HG02973 (cell line): Measurements from ENCODE around the gene FAM156A.
"Not testable (repeated sequence)": the region's sequence is repeated elsewhere in the genome, so short reads cannot be mapped to it uniquely, and the experiment has no call there.

ENCODE experiments used
- ATAC-seq: cut with Tn5 transposase; IDR thresholded peaks from one replicate; pipeline ENCODE4 v1.9.1; 2021; ENCODE audit warnings: moderate library complexity; ENCODE audit not compliant: unreplicated experiment

The FAM156A gene

DNA sequence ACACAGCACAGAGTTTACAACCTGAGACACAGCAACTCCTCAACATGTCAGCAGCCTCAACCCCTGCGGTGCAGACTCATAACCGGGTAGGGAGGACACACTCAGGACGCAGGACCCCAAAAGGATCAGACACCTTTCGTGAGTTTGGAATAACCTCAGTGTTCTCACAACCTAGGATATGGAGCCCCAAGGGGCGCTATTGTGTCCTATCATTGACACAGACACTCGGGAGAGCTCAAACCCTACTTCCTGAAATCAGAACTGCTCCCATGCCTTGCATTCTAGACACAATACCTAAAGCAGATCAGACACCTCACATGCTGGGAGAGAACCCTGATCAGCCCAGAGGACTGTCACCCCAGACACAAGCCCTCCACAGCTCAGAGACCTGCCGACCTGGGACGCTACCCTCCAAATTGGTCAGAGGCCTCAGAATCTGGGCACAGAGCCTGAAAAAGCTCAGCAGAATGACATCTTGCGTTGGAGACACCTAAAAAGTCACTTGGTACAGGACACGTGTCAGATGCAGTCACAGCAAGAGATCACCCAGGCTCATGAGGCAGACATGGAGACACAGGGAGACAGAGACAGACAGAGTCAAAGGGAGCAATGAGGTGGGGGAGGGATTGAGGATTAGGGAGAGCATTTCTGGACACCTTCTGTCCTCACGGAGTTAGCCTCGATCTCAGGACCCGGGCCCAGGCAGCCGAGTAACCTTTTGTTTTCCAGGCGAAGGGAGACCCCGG lies 8.8 kb upstream of the FAM156A start:
- not testable (repeated sequence) for ATAC-seq

DNA sequence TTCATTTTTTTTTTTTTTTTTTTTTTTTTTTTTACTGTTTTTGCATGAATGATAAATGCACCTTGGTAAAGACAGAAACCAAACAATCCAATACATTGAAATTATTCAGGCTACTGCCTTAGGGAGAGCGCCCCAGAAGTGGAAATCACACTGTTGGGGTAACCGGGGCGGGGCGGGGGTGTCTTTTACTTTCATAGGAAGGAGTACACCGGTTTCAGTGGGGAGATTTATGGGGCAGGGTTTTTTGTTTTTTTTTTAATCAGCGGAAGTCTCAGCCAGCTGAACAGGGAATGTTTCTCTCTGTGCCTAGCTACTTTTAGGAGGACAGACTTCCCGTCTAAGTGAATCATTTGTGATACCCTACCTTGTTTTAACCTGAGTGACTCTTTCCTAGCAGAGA lies 643 bp upstream of the FAM156A start:
- ATAC-seq = peak; percentile 16

DNA sequence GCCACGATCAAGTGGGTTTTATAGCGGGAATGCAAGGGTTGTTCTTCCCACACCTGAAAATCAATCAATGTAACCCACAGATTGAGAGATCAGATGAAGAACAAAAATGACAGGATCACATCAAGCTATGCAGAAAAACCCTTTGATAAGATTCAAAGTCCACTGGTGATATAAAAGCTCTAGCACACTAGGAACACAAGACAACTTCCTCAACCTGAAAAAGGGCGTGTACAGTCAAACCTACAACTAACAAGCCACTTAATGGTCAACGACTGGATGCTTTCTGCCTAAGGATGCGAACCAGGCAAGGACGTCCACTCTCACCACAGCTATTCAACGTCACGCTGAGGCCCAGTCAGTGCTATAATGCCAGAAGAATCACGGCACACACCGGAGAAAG lies 8.4 kb downstream of the FAM156A start:
- not testable (repeated sequence) for ATAC-seq

DNA sequence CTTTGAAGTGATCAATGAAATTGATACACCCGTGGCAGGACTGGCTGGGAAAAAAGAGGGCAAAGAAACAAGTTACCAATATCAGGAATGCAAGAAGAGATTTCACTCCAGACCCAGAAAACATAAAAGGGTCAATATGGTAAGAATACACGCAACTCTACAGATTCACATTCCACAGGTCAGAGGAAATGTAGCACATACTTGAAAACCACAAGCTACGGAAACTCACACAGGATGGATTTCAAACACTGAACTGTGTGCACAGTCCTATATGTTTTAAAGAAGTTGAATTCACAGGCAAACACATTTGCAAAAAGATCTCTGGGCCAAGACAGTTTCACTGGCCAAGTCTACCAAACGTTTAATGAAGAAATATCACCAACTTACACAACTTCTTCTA lies 9.0 kb downstream of the FAM156A start:
- ATAC-seq = not testable (repeated sequence)

DNA sequence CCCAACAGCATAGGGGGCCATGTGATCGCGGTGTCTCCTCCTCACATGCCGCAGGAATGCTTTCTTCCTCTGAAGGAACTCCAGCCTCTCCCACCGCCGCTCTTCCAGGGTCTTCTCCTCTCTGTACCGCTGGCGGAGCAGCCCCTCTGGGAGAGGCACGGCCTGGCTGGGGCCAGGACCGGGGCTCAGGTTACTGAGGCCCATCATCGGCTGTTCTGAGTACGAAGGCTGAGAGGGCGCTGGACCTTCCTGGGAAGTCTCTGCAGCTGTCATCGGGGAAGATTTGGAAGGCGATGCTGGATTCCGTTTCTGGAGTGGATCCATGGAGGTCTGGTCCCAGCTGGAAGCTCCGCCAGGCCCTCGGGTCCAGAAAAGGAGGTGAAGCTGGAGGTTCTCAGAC lies 10.1 kb downstream of the FAM156A start:
- not testable (repeated sequence) for ATAC-seq

DNA sequence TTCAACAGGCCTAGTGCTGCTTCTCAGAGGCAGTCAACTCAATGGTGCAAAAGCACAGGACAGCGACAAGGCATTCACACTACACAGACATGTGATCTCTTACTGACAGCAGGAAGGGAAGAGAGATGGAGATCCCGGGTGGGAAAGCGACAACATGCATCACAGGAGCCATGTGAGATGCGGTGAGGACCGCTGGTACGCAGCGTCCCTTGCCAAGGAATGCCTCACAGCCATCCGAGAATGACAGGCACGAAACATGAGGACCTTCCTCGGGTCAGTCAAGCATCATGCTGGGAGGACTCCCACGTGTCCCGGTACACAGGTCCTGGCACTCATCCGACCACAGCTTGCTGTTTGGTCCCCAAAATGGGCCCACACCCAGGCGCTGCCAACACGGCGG lies 10.8 kb downstream of the FAM156A start:
- ATAC-seq = not testable (repeated sequence)

DNA sequence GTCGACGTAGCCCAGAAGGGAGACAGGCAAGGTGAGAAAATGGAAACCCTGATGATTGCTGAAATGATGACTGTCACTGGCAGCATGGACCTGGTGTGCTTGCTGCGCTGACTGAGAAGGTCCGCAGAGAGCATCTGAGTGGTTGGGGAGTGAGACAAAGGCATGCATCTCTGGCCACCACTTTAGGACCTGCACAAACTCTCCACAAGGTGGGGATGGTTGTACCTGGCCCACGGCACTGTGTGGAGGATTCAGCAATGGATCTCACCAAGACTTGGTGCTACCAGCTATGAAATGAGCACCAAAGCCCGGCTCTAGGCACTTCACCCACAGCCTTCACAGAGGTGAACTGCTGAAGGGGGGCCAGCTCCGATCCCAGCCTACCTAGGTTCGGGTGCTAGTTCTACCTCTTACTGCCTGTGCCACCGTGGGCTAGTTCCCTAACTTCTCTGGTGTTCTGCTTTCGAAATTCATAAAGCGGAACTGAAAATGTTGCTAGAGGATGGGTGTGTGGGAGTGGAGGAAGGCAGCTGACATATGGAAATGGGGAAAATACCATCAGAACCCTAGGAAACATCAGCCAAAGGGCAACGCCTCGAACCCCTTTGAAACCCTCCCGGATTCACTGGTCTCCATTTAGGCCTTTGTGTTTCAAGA lies 12.4 kb downstream of the FAM156A start:
- ATAC-seq = not testable (repeated sequence)

DNA sequence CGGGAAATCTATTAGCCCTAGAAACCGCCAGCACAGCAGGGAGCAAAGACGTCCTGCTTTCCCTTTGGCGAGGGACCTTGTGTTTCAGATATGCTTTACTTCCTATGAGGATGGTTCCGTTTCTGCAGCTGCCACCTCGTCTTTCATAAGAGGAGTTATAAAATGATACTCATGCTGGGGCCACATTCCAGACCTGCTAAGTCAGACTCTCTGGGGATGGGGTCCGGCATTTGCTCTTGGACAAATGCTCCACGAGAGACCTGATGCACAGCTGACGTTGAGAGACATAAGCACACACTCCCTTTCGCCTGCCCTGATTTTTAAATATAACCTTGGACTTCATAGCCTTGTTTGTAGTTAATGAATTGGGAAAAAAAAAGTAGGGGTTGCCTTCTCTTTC lies 16.6 kb downstream of the FAM156A start:
- ATAC-seq = not testable (repeated sequence)

DNA sequence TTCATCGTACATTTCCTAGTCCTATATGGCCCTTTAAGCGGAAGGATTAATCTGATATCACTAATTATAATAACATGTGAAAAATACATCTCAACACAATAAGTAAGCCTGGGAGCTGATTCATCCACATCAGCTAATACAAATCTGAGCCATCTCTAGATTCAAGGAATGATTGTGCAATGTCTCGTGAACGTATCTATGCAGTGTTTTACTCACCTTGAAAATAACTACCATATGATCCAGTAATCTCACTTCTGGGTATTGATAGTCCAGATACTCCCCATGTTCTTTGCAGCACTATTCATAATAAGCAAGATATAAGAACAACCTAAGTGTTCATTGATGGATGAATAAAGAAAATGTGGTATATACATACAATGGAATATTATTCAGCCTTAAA lies 17.6 kb downstream of the FAM156A start:
- not testable (repeated sequence) for ATAC-seq

DNA sequence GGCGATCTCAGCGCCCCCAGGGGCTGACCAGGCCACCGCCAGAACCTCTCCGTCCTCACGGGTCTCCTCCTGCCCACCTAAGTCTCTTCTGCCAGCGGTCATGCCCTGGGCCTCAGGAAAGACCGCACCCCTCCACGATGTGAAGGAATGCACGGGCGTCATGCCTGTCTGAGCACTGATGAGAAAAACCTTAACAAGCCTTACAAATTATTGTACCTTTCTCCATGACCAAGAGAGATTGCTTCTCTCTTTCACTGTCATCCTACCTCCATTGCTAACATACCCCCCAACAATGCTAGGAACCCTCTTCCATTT lies 22.9 kb downstream of the FAM156A start:
- ATAC-seq = not testable (repeated sequence)

DNA sequence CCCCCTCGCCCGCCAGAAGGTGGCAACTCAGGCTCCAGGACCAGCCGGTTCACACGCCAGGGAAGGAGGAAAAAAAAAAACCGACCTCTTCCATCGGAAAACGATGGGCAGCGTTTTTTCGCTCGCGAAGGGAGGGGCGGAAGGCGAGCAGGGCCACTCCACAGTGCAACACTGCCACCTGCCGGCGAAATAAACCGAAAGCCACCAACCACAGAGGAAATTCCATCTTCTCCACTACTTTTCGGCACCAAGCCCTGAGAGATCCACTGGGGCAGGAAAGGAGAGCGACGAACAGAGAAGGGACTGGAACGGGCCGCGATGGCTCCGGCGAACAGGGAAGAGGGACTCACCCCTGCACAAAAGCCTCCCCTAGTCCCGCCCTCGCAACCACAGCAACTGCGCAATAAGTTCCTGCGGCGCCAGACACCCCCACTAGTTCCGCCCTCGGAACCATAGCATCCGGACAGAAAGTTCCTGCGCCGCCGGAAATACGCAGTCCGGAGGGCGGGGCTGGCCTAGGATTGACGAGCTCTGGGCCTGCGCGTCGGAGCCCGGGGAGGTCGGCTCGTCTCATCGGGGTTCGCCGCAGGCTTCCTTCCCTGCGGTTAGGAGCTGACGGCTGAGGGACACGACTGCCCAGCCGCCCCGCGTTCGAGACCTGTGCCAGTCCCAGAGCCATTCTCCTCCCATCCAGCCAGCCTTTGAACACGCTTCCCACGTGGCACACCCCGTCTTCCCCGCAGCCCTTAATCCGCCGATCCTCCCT lies 23.4 kb downstream of the FAM156A start:
- ATAC-seq = peak; percentile 92

DNA sequence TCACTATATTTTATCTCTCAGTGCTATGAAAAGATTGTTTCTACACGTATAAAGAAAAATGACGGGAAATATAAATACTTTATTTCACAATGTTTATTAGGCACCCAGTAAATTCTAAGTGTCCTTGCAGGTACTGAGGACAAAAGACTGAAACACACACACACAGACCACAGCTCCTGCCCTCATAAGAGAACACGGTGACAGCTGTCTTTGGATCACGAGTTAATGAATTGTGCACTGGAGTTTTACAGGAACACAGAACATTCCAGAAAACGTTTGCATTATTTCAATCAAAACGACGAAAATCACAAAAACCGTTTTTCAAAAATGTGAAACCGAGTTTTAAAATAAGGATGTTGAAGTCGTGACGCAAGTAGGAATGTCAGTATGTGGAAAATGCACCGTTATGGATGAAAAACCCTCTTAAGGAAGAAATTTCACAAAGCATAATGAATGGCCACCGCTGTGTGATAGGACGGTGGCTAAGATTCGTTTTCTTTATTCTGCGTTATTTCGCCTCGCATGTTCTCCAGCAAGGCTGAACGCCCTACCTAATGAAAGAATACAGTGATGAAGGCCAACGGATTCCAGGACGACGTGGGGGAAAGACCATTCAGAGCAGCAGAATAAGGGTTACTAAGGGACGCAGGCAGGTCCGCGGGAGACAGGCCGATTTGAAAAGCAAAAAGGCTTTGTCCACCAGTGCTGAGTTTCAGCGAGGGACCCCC lies 24.2 kb downstream of the FAM156A start:
- peak; percentile 26 for ATAC-seq

DNA sequence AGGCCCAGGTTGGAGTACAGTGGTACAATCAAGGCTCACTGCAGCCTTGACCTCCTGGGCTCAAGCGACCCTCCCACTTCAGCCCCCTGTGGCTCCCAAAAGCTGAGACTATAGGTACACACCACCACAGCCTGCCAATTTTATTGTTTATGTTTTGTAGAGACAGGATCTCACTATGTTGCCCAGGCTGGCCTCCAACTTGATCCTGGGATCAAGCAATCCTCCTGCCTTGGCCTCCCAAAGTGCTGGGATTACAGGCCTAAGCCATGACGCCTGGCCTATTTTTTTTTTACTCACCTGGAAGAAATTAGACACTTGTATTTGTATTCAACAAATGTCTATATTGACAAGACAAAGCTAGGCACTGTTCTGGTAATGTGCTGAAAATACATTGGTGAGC lies 25.1 kb downstream of the FAM156A start:
- no peak for ATAC-seq

DNA sequence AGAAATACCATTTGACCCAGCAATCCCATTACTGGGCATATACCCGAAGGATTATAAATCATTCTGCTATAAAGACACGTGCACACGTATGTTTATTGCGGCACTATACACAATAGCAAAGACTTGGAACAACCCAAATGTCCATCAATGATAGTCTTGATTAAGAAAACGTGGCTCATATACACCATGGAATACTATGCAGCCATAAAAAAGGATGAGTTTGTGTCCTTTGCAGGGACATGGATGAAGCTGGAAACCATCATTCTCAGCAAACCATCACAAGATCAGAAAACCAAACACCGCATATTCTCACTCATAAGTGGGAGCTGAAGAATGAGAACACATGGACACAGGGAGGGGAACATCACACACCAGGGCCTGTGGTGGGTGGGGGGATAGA lies 28.1 kb downstream of the FAM156A start:
- ATAC-seq = not testable (repeated sequence)

DNA sequence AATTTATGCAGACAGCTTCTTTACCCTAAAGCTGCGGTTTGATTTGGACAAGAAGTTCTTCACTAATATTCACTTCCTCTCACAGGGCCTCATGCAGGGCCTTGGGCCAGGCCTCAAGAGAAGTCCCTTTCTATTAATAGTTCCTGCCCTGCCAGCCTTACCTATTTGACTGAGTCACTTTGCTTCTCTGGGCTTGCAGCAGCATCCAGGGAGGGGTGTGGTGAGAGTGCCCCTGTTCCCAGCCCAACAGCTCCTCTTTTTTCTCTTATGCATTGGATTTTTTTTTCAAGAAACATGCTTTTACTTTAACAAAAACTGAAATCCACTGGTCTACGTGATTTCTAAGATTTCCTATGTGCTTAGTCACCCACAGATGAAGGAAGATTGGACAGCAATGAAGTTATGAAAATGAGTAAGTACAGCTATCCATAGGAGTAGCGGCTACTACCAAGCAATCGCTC lies 34.5 kb downstream of the FAM156A start:
- ATAC-seq = peak; percentile 41

DNA sequence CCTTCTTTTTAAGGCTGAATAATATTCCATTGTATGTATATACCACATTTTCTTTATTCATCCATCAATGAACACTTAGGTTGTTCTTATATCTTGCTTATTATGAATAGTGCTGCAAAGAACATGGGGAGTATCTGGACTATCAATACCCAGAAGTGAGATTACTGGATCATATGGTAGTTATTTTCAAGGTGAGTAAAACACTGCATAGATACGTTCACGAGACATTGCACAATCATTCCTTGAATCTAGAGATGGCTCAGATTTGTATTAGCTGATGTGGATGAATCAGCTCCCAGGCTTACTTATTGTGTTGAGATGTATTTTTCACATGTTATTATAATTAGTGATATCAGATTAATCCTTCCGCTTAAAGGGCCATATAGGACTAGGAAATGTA lies 43.6 kb downstream of the FAM156A start:
- not testable (repeated sequence) for ATAC-seq

DNA sequence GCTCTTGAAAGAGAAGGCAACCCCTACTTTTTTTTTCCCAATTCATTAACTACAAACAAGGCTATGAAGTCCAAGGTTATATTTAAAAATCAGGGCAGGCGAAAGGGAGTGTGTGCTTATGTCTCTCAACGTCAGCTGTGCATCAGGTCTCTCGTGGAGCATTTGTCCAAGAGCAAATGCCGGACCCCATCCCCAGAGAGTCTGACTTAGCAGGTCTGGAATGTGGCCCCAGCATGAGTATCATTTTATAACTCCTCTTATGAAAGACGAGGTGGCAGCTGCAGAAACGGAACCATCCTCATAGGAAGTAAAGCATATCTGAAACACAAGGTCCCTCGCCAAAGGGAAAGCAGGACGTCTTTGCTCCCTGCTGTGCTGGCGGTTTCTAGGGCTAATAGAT lies 44.6 kb downstream of the FAM156A start:
- ATAC-seq = not testable (repeated sequence)

DNA sequence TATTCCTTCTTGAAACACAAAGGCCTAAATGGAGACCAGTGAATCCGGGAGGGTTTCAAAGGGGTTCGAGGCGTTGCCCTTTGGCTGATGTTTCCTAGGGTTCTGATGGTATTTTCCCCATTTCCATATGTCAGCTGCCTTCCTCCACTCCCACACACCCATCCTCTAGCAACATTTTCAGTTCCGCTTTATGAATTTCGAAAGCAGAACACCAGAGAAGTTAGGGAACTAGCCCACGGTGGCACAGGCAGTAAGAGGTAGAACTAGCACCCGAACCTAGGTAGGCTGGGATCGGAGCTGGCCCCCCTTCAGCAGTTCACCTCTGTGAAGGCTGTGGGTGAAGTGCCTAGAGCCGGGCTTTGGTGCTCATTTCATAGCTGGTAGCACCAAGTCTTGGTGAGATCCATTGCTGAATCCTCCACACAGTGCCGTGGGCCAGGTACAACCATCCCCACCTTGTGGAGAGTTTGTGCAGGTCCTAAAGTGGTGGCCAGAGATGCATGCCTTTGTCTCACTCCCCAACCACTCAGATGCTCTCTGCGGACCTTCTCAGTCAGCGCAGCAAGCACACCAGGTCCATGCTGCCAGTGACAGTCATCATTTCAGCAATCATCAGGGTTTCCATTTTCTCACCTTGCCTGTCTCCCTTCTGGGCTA lies 48.9 kb downstream of the FAM156A start:
- not testable (repeated sequence) for ATAC-seq

DNA sequence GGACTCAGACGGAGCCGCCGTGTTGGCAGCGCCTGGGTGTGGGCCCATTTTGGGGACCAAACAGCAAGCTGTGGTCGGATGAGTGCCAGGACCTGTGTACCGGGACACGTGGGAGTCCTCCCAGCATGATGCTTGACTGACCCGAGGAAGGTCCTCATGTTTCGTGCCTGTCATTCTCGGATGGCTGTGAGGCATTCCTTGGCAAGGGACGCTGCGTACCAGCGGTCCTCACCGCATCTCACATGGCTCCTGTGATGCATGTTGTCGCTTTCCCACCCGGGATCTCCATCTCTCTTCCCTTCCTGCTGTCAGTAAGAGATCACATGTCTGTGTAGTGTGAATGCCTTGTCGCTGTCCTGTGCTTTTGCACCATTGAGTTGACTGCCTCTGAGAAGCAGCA lies 50.4 kb downstream of the FAM156A start:
- ATAC-seq = not testable (repeated sequence)

DNA sequence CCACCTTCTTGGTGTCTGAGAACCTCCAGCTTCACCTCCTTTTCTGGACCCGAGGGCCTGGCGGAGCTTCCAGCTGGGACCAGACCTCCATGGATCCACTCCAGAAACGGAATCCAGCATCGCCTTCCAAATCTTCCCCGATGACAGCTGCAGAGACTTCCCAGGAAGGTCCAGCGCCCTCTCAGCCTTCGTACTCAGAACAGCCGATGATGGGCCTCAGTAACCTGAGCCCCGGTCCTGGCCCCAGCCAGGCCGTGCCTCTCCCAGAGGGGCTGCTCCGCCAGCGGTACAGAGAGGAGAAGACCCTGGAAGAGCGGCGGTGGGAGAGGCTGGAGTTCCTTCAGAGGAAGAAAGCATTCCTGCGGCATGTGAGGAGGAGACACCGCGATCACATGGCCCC lies 51.2 kb downstream of the FAM156A start:
- not testable (repeated sequence) for ATAC-seq

DNA sequence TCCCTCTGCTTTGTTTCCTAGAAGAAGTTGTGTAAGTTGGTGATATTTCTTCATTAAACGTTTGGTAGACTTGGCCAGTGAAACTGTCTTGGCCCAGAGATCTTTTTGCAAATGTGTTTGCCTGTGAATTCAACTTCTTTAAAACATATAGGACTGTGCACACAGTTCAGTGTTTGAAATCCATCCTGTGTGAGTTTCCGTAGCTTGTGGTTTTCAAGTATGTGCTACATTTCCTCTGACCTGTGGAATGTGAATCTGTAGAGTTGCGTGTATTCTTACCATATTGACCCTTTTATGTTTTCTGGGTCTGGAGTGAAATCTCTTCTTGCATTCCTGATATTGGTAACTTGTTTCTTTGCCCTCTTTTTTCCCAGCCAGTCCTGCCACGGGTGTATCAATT lies 52.2 kb downstream of the FAM156A start:
- ATAC-seq = not testable (repeated sequence)
